GM12878 (cell line): ENCODE data around the gene NKIRAS2. TPM values are rescaled to one million over a fixed set of nuclear protein-coding genes. Genes with fewer than 3 reads are reported as not detected.

Experiments used
- E2F8 ChIP-seq: fragments of 450-650 bp; IDR thresholded peaks from 2 replicates; pipeline ENCODE4 v1.6.1; 2018; ENCODE audit warnings: mild to moderate bottlenecking, low read depth, moderate library complexity; ENCODE audit not compliant: partially characterized antibody
- RBBP5 ChIP-seq: fragments of 200-600 bp; sonication (generic); conservative IDR thresholded peaks from 2 replicates; pipeline ENCODE4 v1.6.1; 2016
- TBL1XR1 ChIP-seq: IDR thresholded peaks from 2 replicates; pipeline ENCODE4 v1.6.1; 2012; ENCODE audit warnings: low read depth, low read length, improper control_type of control experiment
- ZBTB40 ChIP-seq: fragments of 450-650 bp; IDR thresholded peaks from 2 replicates; pipeline ENCODE4 v1.6.1; 2016; ENCODE audit warnings: mild to moderate bottlenecking, moderate library complexity, borderline replicate concordance
- polyA plus RNA-seq, 11 experiments: library from polyadenylated mRNA; depleted of rRNA in 4 of 11; unstranded in 6 of 11; stranded (reverse) in 5 of 11; fragments of >200 nt; fragmentation: Nextera tagmentation in 4 of 11; fragmentation: Illumina TruSeq in 1 of 11; extraction: Ambion mirVana in 4 of 11; extraction: Trizol in 1 of 11; gene quantifications; 1 replicate in 1 of 11; 2 replicates in 10 of 11; pipeline versions ENCODE4 v1.2.1 to v1.2.3, GENCODE V29; 2011 to 2016; ENCODE audit warnings: inconsistent platforms in 2 of 11, missing spikeins in 2 of 11, low read depth in 1 of 11
- total RNA-seq, 4 experiments: library from RNA; depleted of rRNA in 3 of 4; stranded (reverse); fragments of >200 nt in 3 of 4; fragmentation: Illumina TruSeq in 1 of 4; extraction: Trizol in 1 of 4; gene quantifications; 2 replicates each; pipeline versions ENCODE4 v1.2.1 to v1.2.3, GENCODE V29; 2013 to 2021

The NKIRAS2 gene
- total and polyA plus RNA-seq, 10 of the 15 experiments (the other 5 are each of a cell fraction or from before 2014, with no cell fraction given): 6.4 to 49.7 (median 27.2) TPM

- no peak for TF ChIP-seq TBL1XR1
- no peak for TF ChIP-seq E2F8
- TF ChIP-seq ZBTB40: no peak
- no peak for TF ChIP-seq RBBP5
Observed at GRCh38 chr17:42053731-42054500, 34.0 kb downstream of the NKIRAS2 start (continued).
